Measurements from ENCODE around the gene PLEKHM3. TPM values are rescaled to one million over a fixed set of nuclear protein-coding genes. Genes with fewer than 3 reads are reported as not detected.
"Not testable (repeated sequence)": the region's sequence is repeated elsewhere in the genome, so short reads cannot be mapped to it uniquely, and the experiment has no call there.

The PLEKHM3 gene
- total RNA-seq, 1 experiment from 2014 or later, result 9.3 TPM

GRCh38 chr2:207812058-207812725, 213.1 kb downstream of the PLEKHM3 start:
- TF ChIP-seq CTCF (IDR thresholded peaks at IDR 0.05; ENCODE audit: insufficient read depth in 1 of 2, low read depth in 1 of 2, low read length in 1 of 2, severe bottlenecking in 1 of 2, unreplicated experiment in 1 of 2), result no peak
- H3K4me3 ChIP-seq (ENCODE audit: low read depth, low read length), result no peak overlapping the region

GRCh38 chr2:207811658-207812057, 213.7 kb downstream of the PLEKHM3 start:
- H3K27ac Mint-ChIP-seq (ENCODE audit: unreplicated experiment); POLR2A ChIA-PET; H3K4me3 Mint-ChIP-seq (ENCODE audit: unreplicated experiment); DNase-seq; H3K27me3 Mint-ChIP-seq (ENCODE audit: insufficient read depth, unreplicated experiment); H3K36me3 Mint-ChIP-seq (ENCODE audit: insufficient read depth, unreplicated experiment); H3K9me3 Mint-ChIP-seq (ENCODE audit: unreplicated experiment); H3K27me3 ChIP-seq (replicated peaks; ENCODE audit: control insufficient read depth, insufficient read depth, low read length); H3K36me3 ChIP-seq (ENCODE audit: control insufficient read depth, insufficient read depth, low read length); H3K9me3 ChIP-seq; CTCF ChIA-PET; H3K4me3 ChIP-seq (ENCODE audit: low read depth, low read length); BruUV-seq (replicated peaks); intact Hi-C loops (cut with micrococcal nuclease; ENCODE audit: unreplicated experiment): not testable (repeated sequence)
- H3K4me1 ChIP-seq, result peaks cover 41% of the 10 kb centered on the region
- H3K4me1 Mint-ChIP-seq (ENCODE audit: low read depth, unreplicated experiment), result peaks cover 32% of the 10 kb centered on the region

More at GRCh38 chr2:207812058-207812725, 213.1 kb downstream of the PLEKHM3 start:
- intact Hi-C loops (cut with micrococcal nuclease; ENCODE audit: unreplicated experiment), result no loop called here
- DNase-seq, result no peak
- peaks cover 32% of the 10 kb centered on the region for H3K4me1 Mint-ChIP-seq (ENCODE audit: low read depth, unreplicated experiment)
- Histone ChIP-seq H3K9me3 (no peaks in the 10 kb centered on the region), H3K36me3 (ENCODE audit: control insufficient read depth, insufficient read depth, low read length) (no peaks in the 10 kb centered on the region), H3K4me1 (peaks cover 43% of the 10 kb centered on the region), H3K27me3 (replicated peaks; ENCODE audit: control insufficient read depth, insufficient read depth, low read length) (no peaks in the 10 kb centered on the region)
- no TSS peak for BruUV-seq (replicated peaks)
- ChIA-PET CTCF (no interaction called here), POLR2A (no interaction called here)
- H3K27ac Mint-ChIP-seq (ENCODE audit: unreplicated experiment), result no peak overlapping the region
- H3K4me3 Mint-ChIP-seq (ENCODE audit: unreplicated experiment), result no peak overlapping the region
- no peaks in the 10 kb centered on the region for H3K27me3 Mint-ChIP-seq (ENCODE audit: insufficient read depth, unreplicated experiment)
- no peaks in the 10 kb centered on the region for H3K36me3 Mint-ChIP-seq (ENCODE audit: insufficient read depth, unreplicated experiment)
- no peaks in the 10 kb centered on the region for H3K9me3 Mint-ChIP-seq (ENCODE audit: unreplicated experiment)

- H3K27ac Mint-ChIP-seq (ENCODE audit: unreplicated experiment), result no peak overlapping the region
- intact Hi-C loops (cut with micrococcal nuclease; ENCODE audit: unreplicated experiment), result no loop called here
- CTCF ChIA-PET, result interaction anchor here (0.6 kb wide), 1 partner anchor 21 kb away, joined by 3 read pairs; no protein-coding TSS in a partner anchor
- H3K9me3 Mint-ChIP-seq (ENCODE audit: unreplicated experiment), result no peaks in the 10 kb centered on the region
- Histone ChIP-seq H3K27me3 (replicated peaks; ENCODE audit: control insufficient read depth, insufficient read depth, low read length) (no peaks in the 10 kb centered on the region), H3K36me3 (ENCODE audit: control insufficient read depth, insufficient read depth, low read length) (no peaks in the 10 kb centered on the region), H3K4me1 (peaks cover 52% of the 10 kb centered on the region), H3K4me3 (ENCODE audit: low read depth, low read length) (no peak overlapping the region), H3K9me3 (no peaks in the 10 kb centered on the region)
- no TSS peak for BruUV-seq (replicated peaks)
- H3K27me3 Mint-ChIP-seq (ENCODE audit: insufficient read depth, unreplicated experiment), result no peaks in the 10 kb centered on the region
- no peak for TF ChIP-seq CTCF (IDR thresholded peaks at IDR 0.05; ENCODE audit: insufficient read depth in 1 of 2, low read depth in 1 of 2, low read length in 1 of 2, severe bottlenecking in 1 of 2, unreplicated experiment in 1 of 2)
- H3K4me3 Mint-ChIP-seq (ENCODE audit: unreplicated experiment), result no peak overlapping the region
- H3K36me3 Mint-ChIP-seq (ENCODE audit: insufficient read depth, unreplicated experiment), result no peaks in the 10 kb centered on the region
- peaks cover 39% of the 10 kb centered on the region for H3K4me1 Mint-ChIP-seq (ENCODE audit: low read depth, unreplicated experiment)
- POLR2A ChIA-PET, result no interaction called here
- no peak for DNase-seq
Measured at GRCh38 chr2:207810200-207810788, 215.0 kb downstream of the PLEKHM3 start.
